Gastrocnemius medialis (tissue), 4 donors: ENCODE data around the gene PDZRN3.

Experiments
- POLR2A ChIP-seq, 2 donors: fragments of 450-650 bp; IDR thresholded peaks; one replicate each; pipeline ENCODE4 v1.6.1; 2017; ENCODE audit warnings: antibody characterized with exemption in 2 of 2, mild to moderate bottlenecking in 2 of 2, moderate library complexity in 2 of 2
- TF ChIP-seq, protein P1 (sequence below), 5 experiments: fragments of 450-650 bp in 3 of 5; fragments of 200-600 bp in 2 of 5; sonication (generic) in 2 of 5; IDR thresholded peaks in 4 of 5; conservative IDR thresholded peaks in 1 of 5; 1 replicate in 4 of 5; 2 replicates in 1 of 5; pipeline ENCODE4 v1.5.1; 2016 to 2019; ENCODE audit warnings: antibody characterized with exemption in 5 of 5, mild to moderate bottlenecking in 3 of 5, moderate library complexity in 3 of 5

DNA sequence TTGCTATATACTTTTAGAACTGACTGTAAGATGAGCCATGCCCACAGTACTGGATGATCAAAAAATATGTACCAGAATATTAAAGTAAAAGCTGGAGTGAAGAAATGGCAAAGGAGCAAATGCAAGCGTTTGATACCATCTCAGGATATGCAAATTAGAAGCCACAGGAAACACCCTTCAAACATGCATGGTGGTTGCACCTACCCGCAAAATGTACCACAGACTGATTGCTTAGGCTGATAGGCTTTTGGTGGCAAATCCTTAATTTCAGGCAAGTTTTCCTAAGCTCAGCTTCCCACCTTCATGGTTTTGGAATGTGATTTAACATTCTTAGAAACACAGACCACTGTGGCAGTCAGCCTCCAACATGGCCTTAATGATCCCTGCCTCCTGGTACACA is 149.0 kb downstream of the PDZRN3 start:
- TF ChIP-seq POLR2A (IDR thresholded peaks at IDR 0.05) = no peak
- TF ChIP-seq, protein P1, sequence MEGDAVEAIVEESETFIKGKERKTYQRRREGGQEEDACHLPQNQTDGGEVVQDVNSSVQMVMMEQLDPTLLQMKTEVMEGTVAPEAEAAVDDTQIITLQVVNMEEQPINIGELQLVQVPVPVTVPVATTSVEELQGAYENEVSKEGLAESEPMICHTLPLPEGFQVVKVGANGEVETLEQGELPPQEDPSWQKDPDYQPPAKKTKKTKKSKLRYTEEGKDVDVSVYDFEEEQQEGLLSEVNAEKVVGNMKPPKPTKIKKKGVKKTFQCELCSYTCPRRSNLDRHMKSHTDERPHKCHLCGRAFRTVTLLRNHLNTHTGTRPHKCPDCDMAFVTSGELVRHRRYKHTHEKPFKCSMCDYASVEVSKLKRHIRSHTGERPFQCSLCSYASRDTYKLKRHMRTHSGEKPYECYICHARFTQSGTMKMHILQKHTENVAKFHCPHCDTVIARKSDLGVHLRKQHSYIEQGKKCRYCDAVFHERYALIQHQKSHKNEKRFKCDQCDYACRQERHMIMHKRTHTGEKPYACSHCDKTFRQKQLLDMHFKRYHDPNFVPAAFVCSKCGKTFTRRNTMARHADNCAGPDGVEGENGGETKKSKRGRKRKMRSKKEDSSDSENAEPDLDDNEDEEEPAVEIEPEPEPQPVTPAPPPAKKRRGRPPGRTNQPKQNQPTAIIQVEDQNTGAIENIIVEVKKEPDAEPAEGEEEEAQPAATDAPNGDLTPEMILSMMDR (IDR thresholded peaks at IDR 0.05 in 4 of 5, conservative IDR thresholded peaks at IDR 0.05 in 1 of 5) = no peak
